HG03139 (cell line): ENCODE results near the gene PRCP.
"Not testable (repeated sequence)": the region's sequence is repeated elsewhere in the genome, so short reads cannot be mapped to it uniquely, and the experiment has no call there.

Source experiments
- ATAC-seq: cut with Tn5 transposase; IDR thresholded peaks from one replicate; pipeline ENCODE4 v1.9.1; 2021; ENCODE audit not compliant: unreplicated experiment

PRCP gene

GRCh38 chr11:82872377-82873150 lies 27.7 kb downstream of the PRCP start:
- no peak for ATAC-seq

GRCh38 chr11:82871646-82872045 lies 28.6 kb downstream of the PRCP start:
- no peak for ATAC-seq

- ATAC-seq: no peak
These were observed 30.6 kb downstream of the PRCP start for GRCh38 chr11:82869657-82870056.

GRCh38 chr11:82867495-82868082 lies 32.6 kb downstream of the PRCP start:
- ATAC-seq: peak; percentile 49

DNA sequence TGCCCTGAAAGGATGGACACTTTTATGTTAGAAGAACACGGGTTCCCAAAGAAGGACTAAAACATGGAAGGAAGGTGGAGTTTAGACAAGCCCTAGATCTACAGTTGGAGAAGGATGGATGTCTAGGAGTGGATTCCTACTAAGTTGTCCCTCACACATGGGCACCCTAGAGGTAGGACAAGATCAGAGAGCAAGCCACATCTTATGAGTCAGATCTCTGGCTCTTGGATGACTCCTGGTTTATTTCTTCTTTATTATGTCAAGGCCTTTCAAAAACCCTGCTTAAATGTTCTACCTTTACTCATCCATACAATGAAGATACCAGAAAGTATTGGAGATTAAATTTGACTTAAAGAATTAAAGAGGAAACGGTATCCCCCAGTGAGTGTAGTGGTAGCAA lies 34.4 kb downstream of the PRCP start:
- no peak for ATAC-seq

DNA sequence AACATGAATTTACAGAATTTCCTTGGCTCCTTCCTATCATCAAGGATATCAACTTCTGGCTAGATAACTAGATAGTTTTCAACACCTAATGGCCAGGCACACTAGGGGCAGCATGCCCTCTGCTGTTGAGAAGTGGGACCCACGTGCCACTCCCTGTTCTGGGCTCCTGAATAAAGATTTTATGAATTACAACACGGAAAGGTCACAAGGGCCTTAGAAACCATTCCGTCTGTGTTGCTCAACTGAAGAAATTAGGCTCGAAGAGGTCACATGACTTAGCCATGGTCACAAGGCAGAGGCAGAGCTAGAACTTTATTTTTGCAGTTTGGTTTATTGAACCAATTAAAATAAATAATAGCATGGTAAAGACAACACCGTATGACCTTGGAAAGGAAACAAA lies 36.0 kb downstream of the PRCP start:
- ATAC-seq: peak; percentile 45

DNA sequence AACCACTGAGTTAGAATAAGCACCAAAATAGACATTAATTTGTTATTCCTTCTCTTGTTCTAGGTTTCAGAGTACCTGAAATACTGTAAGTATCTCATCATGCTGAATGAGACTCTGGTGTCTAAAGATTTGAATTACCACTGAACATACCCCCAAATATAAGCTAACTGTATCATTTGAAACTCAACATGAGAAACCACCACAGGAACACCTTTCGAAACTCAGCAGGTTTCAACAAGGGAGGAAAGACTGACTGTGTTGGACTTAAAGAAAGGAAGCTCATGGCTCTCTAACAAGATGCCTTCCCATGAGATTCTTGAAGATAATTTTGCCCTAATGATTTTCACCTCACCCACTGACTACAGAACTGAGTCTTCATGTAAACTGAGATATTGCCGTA lies 37.0 kb downstream of the PRCP start:
- ATAC-seq: no peak

GRCh38 chr11:82862379-82862778 lies 37.9 kb downstream of the PRCP start:
- ATAC-seq: no peak

DNA sequence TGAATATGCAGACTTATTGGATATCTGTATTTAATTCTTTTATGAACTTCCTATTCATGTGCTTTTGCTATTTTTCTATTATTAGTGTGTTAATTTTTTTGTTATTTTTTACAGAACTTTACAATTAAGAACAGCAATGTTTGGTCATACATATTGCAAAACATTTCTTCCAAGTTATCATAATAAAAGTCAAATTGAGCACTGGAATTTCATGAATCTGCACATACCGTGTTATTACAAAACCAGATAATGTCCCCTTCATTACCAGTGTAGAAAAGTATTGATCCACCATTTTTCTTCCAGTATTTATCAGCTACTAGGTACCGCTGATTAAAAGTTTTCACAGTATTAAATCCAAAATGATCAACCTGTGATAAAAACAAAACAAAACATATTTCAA lies 40.5 kb downstream of the PRCP start:
- no peak for ATAC-seq

GRCh38 chr11:82858556-82859091 lies 41.6 kb downstream of the PRCP start:
- ATAC-seq: no peak

DNA sequence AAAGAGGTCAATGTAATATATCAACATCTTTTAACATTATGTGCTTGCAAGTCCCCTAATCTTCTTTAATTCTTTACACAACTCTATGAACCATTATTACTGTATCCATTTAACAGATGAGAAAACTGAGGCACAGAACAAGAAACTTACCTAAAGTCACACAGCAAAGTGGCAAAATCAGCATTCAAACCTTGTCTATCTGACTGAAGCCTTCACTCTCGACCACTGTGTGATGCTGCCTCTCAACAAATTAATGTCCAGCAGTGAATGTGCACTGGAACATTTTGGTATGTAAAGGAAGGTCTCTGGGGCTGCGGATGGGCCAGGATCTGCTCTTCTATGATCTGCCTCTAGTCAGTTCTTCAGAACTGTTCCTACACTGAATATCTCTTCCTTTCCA lies 42.1 kb downstream of the PRCP start:
- ATAC-seq: no peak

DNA sequence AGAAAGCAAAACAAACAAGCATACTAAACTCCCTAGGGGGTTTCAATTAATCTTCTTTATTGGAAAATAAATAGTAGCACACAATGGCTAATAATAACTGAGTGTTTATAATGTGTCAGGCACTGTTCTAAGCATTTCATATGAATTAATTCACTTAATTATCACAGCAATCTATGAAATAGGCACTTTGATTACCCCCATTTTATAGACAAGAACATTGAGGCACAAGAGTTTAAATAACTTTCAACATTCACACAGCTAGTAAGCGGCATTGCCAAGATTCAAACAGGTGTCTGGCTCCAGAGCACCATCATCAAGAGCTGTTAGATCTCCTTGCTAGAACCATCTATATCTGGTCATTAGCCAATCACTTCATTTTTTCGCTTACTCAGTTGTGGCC lies 43.1 kb downstream of the PRCP start:
- no peak for ATAC-seq

DNA sequence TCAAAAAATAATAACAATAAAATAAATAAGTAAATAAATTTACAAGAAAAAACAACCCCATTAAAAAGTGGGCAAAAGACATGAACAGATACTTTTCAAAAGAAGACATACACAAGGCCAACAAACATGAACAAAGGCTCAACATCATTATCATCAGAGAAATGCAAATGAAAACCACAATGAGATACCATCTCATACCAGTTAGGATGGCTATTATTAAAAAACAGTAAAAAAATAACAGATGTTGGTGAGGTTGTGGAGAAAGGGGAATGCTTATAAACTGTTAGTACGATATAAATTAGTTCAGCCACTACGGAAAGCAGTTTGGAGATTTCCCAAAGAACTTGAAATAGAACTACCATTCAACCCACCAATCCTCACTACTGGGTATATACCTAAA lies 44.6 kb downstream of the PRCP start:
- no peak for ATAC-seq

DNA sequence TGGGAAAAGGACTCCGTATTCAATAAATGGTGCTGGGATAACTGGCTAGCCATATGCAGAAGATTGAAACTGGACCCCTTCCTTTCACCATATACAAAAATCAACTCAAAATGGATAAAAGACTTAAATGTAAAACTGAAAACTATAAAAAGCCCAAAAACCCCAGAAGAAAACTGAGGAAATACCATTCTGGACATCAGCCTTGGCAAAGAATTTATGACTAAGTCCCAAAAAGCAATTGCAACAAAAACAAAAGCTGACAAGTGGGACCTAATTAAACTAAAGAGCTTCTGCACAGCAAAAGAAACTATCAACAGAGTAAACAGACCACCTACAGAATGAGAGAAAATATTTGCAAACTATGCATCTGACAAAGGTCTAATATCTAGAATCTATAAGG lies 45.3 kb downstream of the PRCP start:
- not testable (repeated sequence) for ATAC-seq

GRCh38 chr11:82854242-82854641 lies 46.0 kb downstream of the PRCP start:
- ATAC-seq: no peak

GRCh38 chr11:82848829-82849228 lies 51.4 kb downstream of the PRCP start:
- ATAC-seq: no peak

DNA sequence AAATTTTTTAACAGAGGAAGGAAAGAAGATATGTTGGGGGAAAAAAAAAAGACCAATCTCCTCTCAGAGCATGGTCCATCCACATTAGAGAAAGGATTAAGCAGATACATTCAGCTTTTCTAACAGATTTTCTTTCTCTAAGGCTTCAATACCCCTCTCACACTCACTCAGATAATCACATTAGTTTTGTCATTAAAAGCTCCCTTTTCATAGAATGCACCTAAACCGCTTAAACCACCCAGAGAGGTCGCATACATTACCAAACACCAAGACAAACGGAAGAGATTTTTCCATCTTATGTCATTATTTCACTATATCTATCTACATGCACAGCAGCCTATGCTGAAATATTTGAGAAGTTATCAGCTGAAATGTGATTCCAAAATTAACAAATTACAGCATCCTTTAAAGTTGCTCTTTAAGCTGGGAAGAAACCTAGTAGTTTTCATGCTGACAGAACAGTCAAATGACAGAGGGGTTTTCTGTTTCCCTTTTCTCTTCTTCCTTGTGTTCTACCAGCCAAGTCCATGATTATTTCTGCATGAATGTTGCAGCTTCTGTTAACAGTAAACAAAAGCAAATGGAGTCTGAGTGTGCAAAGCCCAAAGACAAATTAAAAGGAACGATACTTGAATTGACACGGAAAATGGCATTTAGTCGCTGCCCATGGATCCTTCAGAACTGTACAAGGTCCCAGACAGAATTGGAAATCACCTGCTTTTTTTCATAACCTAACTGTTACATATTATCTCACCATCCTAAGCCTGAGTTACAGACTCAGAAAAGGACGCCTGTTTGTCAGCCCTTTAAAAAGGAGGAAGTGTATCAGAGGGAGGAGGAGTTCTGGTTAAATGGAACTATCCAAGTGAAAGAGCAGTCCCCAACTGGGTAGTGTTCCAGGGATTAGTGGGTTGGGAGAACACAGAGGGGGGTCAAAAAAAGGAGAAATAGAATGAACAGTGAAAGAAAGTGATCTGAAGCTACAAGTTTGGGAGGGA lies 54.6 kb downstream of the PRCP start:
- no peak for ATAC-seq

GRCh38 chr11:82843057-82843795 lies 57.0 kb downstream of the PRCP start:
- no peak for ATAC-seq

- ATAC-seq: no peak
These were observed 58.2 kb downstream of the PRCP start for GRCh38 chr11:82842019-82842418.

DNA sequence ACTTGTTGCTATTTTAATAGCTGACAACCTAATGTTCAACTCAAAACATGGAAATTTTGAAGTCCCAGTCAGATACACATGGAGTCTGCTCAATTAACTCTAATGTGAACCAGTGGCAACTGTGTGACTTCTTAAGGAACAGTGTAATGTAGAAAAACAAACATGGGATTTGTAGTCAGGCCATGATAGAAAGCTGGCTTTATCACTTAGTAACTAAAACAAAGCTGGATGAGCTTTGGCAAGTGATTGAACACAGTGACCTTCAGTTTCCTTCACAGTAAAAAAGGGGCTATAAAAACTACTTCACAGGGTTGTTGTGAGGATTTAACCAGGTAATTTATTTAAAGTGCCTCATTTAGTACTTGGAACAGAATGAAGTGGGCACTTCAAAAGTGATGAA lies 62.6 kb downstream of the PRCP start:
- ATAC-seq: no peak

DNA sequence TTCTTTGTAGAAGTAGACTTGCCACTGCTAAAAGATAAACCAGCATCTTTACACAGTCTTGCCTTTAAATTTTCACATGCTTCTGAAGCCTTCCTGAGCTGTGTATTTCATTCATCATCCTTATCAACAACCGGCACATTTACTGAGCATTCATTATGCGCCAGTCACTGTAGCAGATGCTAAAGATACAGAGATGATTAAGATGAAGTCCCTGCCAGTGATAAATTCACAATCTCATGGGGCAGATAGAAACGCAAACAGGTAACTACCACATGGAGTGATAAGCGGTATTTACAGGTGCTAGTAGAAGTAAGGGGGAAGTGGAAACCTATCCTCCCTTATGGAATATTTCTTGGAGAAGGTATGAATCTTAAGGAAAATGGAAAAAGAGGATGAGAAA lies 67.2 kb downstream of the PRCP start:
- no peak for ATAC-seq
